NCI-H526 treated with DMSO at 0.1 percent for 48 hours (cell line): ENCODE results near the gene CRB2.

Experiments
- DNase-seq: peaks from one replicate; lab custom pipeline; 2025; lab: John Stamatoyannopoulos, UW

Gene CRB2

GRCh38 chr9:123347289-123348060 is 8.5 kb upstream of the CRB2 start:
- DNase-seq, result no peak

DNA sequence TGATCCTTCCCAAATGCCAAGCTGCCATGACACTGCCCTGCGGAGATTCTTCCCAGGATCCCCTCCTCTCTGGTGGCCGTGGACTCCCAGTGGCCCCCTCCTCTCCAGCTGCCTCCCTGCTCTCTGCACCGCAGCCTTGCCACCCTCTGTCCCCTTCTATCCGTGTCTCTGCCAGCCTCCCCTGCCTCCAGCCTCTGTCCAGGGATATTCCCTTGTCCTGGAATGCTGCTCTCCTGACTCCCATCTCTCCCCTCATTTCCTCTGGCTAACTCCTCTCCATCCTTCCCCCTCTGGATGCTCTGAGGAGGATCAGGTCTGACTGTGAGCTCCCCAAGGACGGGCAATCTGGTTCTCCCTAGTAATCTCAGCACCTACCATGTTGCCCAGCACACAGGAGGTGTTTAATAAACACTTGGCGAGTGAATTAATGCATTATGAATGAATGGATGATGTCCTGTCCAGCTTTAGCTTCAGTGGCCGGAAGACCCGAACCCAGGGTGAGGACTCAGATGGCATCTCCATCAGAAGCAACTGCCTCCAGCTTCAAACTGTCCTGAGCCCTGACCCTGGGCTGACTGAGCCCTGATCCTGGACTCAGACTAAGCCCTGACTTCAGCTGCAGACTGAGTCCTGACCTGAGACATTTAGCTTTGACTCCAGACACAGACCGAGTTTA is 7.5 kb upstream of the CRB2 start:
- DNase-seq, result no peak

DNA sequence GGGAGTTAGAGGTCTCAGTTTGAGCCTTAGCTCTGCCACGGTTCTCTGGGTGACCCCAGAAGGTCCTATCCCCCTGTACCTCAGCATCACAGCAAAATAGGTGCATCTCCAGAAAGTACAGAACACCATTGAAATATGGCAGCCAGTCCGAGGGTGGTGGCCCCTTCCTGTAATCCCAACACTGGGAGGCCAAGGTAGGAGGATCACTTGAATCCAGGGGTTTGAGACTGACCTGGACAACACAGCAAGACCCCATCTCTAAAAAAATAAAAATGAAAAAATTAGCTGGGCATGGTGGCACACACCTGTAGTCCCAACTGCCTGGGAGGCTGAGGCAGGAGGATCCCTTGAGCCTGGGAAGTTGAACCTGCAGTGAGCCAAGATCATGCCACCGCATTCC is 7.0 kb upstream of the CRB2 start:
- no peak for DNase-seq

DNA sequence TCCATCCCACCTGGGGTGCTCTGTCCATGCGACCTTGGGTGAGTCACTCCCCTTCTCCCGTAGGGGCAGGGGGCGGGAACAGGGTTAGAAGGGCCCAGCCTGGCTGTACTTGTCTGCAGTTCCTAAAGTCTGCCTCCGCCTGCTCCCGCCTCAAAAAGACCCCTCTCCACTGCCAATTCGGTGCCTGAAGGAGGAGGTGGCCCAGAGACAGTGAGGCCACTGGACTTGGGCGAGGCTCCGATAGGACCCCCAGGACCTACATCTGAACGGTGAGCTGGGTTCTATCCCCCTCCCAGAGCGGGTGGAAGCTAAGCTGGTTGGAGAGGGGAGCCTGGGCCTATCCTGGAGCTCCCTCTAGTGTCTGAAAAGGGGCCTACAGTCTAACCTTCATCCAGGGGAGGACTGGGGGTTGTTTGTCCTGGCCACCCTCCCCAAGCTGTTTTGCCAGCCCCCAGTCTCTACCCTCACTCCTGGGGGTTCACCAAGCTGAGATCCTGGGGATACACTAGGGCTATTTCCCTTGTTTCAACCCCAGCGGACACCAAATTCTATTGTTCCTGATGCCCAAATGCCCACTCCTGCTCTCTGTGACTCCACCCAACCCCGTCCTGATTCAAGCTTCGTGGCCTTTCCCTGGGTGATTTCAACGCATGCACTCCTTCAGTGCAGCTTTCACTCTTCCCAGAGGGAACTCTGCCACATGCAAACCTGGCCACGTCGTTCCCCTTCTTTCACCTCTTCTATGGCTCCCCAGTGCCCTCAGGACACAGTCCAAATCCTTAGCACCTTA is 6.1 kb upstream of the CRB2 start:
- DNase-seq, result peak; percentile 16

GRCh38 chr9:123350590-123351310 is 5.2 kb upstream of the CRB2 start:
- DNase-seq, result no peak

DNA sequence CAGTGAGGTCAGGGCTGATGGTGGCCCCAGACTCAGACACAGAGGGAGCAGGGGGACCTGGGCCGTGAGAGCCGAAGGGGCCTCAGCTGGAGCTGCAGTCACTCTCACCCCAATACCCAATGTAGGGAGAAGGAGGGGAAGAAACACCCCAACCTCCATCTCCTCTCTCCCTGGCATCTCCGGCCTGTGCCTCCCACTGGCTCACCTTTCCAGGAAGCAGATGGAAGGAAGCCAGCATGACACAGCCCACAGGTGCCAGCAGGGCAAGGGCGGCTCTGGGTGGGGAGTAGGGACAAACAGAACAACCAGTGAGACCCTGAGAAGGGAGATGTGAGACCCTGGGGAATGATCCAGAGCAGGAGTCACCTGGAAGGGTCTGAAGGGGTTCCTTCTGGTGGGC is 3.0 kb upstream of the CRB2 start:
- no peak for DNase-seq

- peak; percentile 1 for DNase-seq
Measured at GRCh38 chr9:123353984-123354591, 1.9 kb upstream of the CRB2 start.

DNA sequence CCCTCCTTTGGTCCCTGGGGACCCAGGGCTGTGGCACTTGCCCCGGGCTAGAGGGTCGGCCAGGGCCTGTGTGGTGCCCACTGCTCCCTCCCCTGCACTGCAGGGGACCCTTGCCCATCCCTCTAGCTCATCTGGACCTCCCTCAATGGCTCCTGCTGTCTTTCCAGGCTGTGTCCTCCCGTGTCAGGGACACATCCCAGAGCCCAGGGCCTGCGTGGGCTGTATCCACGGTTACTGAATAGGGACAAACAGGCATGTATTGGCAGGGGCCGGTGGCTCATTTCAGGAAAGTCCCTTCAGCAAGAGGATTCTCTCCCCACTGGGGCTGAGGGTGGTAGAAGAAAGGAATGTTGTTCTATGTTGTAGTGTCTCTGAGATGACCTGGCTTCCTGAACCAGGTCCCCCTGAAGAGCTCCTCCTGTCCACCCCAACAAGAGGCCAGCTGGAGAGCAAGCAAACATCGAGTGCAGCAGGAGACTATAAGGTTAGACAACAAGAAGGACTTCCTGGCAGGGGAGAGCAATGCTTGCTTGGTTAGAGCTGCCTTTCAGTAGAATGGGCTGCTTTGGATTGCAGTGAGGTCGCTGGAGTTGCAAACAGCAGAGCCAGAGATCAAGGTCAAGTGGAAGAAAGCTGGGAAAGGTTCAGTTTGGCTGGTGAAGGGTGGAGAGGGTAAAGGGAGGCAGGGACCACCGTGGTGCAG is 1.0 kb upstream of the CRB2 start:
- DNase-seq, result no peak

- no peak for DNase-seq
Measured at GRCh38 chr9:123356851-123357742, 1.1 kb downstream of the CRB2 start.

GRCh38 chr9:123357743-123358059 is 1.7 kb downstream of the CRB2 start:
- no peak for DNase-seq

- DNase-seq, result no peak
Measured at GRCh38 chr9:123358181-123358905, 2.3 kb downstream of the CRB2 start.

DNA sequence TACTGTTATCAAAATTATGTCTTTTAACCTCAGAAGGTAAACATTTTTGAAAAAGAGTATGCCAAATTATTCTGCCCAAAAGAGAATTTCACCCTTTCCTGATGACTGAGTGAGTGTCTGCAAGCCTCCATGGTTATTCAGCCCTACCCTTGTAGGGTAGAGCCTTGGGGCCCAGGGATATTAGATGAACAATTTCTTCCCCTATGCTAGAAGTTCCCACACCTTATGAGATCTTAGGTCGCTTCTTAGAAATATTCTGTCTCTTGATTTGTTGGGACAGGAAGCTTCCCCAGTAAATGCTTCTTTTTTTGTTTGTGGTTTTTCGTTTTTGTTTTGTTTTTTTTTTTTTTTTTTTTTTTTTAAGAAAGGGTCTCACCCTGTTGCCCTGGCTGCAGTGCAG is 3.1 kb downstream of the CRB2 start:
- DNase-seq, result no peak

DNA sequence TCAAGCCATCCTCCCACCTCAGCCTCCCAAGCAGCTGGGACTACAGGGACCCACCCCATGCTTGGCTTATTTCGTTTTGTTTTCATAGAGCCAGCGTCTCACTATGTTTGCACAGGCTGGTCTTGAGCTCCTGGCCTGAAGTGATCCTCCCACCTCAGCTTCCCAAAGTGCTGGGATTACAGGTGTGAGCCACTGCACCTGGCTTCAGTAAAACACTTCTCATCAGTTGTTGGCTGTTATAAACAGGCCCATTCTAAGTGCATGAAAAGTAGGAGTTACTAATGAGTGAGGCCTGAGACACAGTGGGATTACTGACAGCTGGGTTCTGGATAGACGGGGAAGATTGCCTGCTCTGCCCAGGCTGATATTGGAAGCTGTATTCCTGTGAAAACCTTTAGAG is 3.5 kb downstream of the CRB2 start:
- DNase-seq, result no peak

DNA sequence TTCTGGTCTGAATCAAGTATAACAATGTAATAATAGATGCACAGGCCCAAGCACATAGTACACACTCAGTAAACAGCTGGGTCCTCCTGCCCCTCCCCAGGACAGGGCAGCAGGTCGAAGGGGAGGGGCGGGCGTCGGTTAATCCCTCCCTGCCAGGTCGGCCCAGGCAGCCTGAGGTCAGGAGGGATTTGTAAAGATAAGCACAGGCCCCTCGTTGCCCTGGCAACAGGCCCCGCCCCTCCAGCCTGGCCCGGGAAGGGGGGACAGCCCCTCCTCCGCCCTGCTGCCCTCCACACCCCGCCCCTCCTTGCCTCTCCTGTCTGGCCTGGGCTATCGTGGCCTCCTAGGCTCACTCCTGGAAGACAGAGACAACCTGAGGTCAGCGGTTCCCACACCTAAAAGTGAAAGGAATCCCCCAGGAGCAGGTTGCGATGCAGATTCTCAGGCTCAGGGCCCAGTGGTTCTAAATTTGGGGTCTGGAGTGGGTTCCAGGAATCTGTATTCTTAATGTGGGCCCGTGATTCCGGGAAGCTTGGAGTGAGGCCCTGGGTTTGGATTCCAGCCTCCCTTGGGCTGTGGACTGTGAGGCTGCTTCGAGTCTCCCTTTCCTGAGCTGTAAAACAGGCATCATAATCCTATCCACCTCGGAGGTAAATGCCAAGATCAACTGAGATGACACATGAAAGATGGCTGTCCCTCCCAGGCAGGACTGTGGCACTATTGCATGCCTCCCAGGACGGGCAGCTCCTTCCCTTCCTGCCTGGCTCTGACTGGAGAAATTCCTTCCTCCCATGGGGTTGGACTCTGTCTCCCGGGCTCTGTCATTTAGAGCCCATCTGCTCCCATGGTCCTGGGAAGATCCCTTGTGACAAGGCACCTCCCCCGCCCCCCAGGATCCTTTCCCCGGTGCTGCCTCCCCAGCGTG is 4.4 kb downstream of the CRB2 start:
- peak; percentile 7 for DNase-seq

DNA sequence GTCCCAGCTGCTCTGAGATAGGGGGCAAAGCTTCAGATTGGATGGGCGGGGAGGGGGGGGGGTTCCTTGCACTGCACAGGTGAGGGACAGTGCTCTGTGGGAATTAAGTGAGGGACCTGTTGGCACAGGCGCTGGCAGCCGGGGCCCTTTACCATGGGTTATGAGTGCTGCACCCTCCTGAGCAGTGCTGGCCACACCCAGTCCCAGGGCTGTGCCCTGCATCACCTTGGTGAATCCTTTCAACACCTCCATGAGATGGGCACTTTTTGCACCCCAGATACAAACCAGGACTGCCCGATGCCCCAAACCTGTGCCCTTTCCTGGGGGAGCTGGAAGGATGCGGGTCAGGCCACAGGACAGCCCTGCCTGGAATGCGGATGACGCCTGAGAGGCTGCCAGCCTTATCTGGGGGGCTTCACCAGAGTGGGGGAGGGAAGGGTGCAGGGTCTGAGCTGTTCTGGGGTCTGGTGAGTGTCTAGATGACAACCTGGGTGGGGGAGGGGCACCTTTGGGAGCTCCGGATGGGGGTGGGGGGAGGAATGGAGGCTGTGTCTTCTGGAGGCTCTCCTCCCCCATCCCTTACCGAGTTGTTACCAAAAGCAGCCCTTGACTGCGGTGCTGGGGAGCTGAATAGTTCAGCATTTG is 5.2 kb downstream of the CRB2 start:
- DNase-seq, result no peak

DNA sequence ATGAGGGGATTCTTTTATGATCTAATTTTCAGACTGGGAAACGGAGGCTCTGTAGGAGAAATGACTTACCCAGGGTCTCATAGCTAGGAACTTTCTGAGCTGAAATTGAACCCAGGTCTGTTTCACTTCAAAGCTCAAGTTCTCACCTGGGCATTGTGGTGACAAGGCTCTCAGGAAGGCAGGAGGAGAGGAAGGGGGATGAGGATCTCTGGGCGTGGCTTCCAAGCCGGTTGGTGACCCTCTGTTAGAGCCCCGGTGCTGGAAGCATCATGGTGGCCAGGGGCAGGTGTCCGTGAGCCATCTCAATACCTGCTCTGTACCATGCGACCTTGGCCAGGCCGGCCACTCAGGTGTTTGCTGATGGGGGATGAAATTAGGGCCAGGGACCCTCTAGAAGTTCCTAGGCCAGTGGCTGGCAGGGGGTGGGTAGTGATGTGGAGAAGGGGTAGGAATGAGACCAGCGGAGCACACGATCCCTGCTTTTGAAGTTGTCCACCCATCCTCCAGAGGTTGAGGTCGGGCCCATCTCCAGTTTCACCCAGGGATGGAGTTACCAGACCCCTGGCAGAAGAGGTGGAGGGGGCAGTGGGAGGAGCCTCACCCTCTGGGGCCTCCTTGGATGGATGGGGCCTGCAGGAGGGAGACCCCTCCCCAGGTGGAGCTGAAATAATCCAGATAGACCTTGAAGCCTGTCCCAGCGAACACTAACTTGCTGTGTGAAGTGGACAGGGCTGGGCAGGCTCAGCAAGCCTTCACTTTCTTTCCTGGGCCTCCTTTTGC is 5.9 kb downstream of the CRB2 start:
- DNase-seq, result no peak

DNA sequence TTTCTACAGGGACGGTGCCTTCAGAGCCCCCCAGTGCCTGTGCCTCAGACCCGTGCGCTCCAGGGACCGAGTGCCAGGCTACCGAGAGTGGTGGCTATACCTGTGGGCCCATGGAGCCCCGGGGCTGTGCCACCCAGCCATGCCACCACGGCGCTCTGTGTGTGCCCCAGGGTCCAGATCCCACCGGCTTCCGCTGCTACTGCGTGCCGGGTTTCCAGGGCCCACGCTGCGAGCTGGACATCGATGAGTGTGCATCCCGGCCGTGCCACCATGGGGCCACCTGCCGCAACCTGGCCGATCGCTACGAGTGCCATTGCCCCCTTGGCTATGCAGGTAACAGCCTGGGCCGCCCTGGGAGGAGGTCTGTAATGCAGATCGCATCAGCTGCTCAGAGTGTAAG is 6.9 kb downstream of the CRB2 start:
- DNase-seq, result no peak
